Naive thymus-derived CD4-positive, alpha-beta T cell (primary cell): Measurements from ENCODE around the gene IL26. TPM values are rescaled to one million over a fixed set of nuclear protein-coding genes. Genes with fewer than 3 reads are reported as not detected.
"Not testable (repeated sequence)": the region's sequence is repeated elsewhere in the genome, so short reads cannot be mapped to it uniquely, and the experiment has no call there.

Experiments
- ATAC-seq: fragments of 150-1000 bp; cut with Tn5 transposase; 2 replicates; pipeline ENCODE4 v1.10.0; 2021; ENCODE audit warnings: mild to moderate bottlenecking, moderate library complexity
- CTCF ChIA-PET: fragments of 350-600 bp; sonication (Branson Sonifier 250); formaldehyde crosslinking; loops from one replicate; lab custom pipeline; 2021; ENCODE audit warnings: antibody characterized with exemption; lab: Charles Lee
- POLR2A ChIA-PET: fragments of 350-600 bp; sonication (Branson Sonifier 250); formaldehyde crosslinking; loops from one replicate; lab custom pipeline; 2021; ENCODE audit warnings: antibody characterized with exemption, inconsistent platforms; lab: Charles Lee
- DNase-seq, 9 donors: peaks; one replicate each; pipeline versions ENCODE4 v3.0.0 to v3.0.0-alpha.2; 2020 to 2022; ENCODE audit warnings: mixed read lengths in 1 of 9
- H3K27ac ChIP-seq: one replicate; pipeline ENCODE4 v1.7.0; 2013; ENCODE audit warnings: mild to moderate bottlenecking, low read depth, low read length, moderate library complexity
- H3K27me3 ChIP-seq, 2 donors: one replicate each; pipeline ENCODE4 v1.7.0; 2013; ENCODE audit warnings: low read length in 2 of 2, mild to moderate bottlenecking in 2 of 2, moderate library complexity in 2 of 2; ENCODE audit not compliant: control insufficient read depth in 2 of 2, insufficient read depth in 2 of 2
- H3K36me3 ChIP-seq, 3 experiments: 1 replicate in 2 of 3; 2 replicates in 1 of 3; pipeline ENCODE4 v1.7.0; 2013; ENCODE audit warnings: low read length in 3 of 3, mild to moderate bottlenecking in 3 of 3, moderate library complexity in 1 of 3; ENCODE audit not compliant: insufficient read depth in 3 of 3, control insufficient read depth in 2 of 3
- H3K4me1 ChIP-seq, 2 donors: one replicate each; pipeline ENCODE4 v1.7.0; 2013; ENCODE audit warnings: low read length in 2 of 2, mild to moderate bottlenecking in 2 of 2, moderate library complexity in 1 of 2; ENCODE audit not compliant: control insufficient read depth in 2 of 2, insufficient read depth in 2 of 2
- H3K4me3 ChIP-seq: 2 replicates; pipeline ENCODE4 v1.7.0; 2013; ENCODE audit warnings: mild to moderate bottlenecking, low read length
- H3K9me3 ChIP-seq, 3 experiments: 1 replicate in 2 of 3; 2 replicates in 1 of 3; pipeline ENCODE4 v1.7.0; 2013; ENCODE audit warnings: low read length in 3 of 3; ENCODE audit not compliant: control insufficient read depth in 2 of 3
- H3K27ac Mint-ChIP-seq, 9 donors: one replicate each; pipeline ENCODE4 v1.8.0; 2020 to 2022; ENCODE audit warnings: mixed read lengths in 9 of 9, mild to moderate bottlenecking in 8 of 9, moderate library complexity in 5 of 9, inconsistent platforms in 2 of 9
- H3K27me3 Mint-ChIP-seq, 5 donors: one replicate each; pipeline ENCODE4 v1.8.0; 2021 to 2022; ENCODE audit warnings: mixed read lengths in 5 of 5, mild to moderate bottlenecking in 1 of 5
- H3K36me3 Mint-ChIP-seq, 5 donors: one replicate each; pipeline ENCODE4 v1.8.0; 2020 to 2022; ENCODE audit warnings: mixed read lengths in 5 of 5, mild to moderate bottlenecking in 3 of 5, inconsistent platforms in 1 of 5
- H3K4me1 Mint-ChIP-seq, 7 donors: one replicate each; pipeline ENCODE4 v1.8.0; 2020 to 2022; ENCODE audit warnings: mixed read lengths in 7 of 7, mild to moderate bottlenecking in 3 of 7, inconsistent platforms in 1 of 7
- H3K4me3 Mint-ChIP-seq, 10 donors: one replicate each; pipeline ENCODE4 v1.8.0; 2020 to 2022; ENCODE audit warnings: mild to moderate bottlenecking in 10 of 10, mixed read lengths in 10 of 10, moderate library complexity in 6 of 10, inconsistent platforms in 2 of 10
- H3K9me3 Mint-ChIP-seq, 11 donors: one replicate each; pipeline ENCODE4 v1.8.0; 2020 to 2022; ENCODE audit warnings: mixed read lengths in 11 of 11, mild to moderate bottlenecking in 4 of 11, inconsistent platforms in 1 of 11, moderate library complexity in 1 of 11
- intact Hi-C, 2 donors: fragments of 100-400 bp; cut with micrococcal nuclease; formaldehyde crosslinking; loops; one replicate each; pipeline ENCODE4 v1.15.1; 2023
- polyA plus RNA-seq, 2 donors: library from polyadenylated mRNA; unstranded; fragments of 300-500 nt; fragmentation: Illumina TruSeq; gene quantifications; one replicate each; pipeline ENCODE4 v1.2.3, GENCODE V29; 2021
- total RNA-seq, 6 experiments: library from RNA in 5 of 6; stranded (reverse) in 5 of 6; gene quantifications; 1 replicate in 5 of 6; 2 replicates in 1 of 6; pipeline ENCODE4 v1.2.3 and lab custom pipeline; 2021 to 2026

IL26 gene
- total and polyA plus RNA-seq, 7 experiments from 2014 or later, result 4.5 TPM; not detected in 6

DNA sequence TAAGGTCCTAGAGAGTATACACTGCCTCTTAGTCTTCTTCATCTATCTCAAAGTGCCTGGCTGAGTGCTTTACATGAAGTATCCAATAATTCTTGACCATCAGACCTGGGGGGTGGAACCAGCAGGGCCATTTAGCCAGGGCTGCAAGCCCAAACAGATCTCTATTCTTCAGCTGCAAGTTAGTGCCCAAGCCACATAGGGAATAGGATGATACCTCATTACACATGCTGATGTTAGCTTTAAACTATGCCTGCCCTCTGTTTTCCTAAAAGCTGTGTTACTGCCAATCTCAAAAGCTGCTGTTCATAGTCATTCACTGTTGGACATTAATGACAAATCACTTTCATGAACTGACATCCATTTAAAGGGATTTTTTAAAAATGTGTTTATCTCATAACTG lies 49.4 kb downstream of the IL26 start:
- H3K27me3 ChIP-seq, result no peaks in the 10 kb centered on the region
- peak overlapping the region; percentile 69 to 86 (median 84) for H3K4me3 Mint-ChIP-seq
- DNase-seq (no peak), ATAC-seq (no peak)
- ChIA-PET POLR2A (interaction anchor here (0.6 to 2.0 kb wide), 13 partner anchors 11 to 1153 kb away, joined by 3 to 12 read pairs (median 3); partner anchors contain the start of genes CAND1 and MDM2), CTCF (interaction anchor here (1.0 to 1.7 kb wide), 3 partner anchors 18 to 136 kb away, joined by 3 to 6 read pairs (median 3); no protein-coding TSS in a partner anchor)
- intact Hi-C loops, result loop anchor here (1.0 to 10.0 kb wide), 7 partner anchors 59 to 1061 kb away; partner anchors contain the start of genes MDM2 (in 2 of the 2), CPSF6 (in 1 of the 2), DYRK2 (in 1 of the 2) and MDM1 (in 1 of the 2)
- peaks cover 26 to 71% of the 10 kb centered on the region in 2 donors for H3K4me1 ChIP-seq
- H3K27ac ChIP-seq, result peak overlapping the region; percentile 78
- peak overlapping the region; percentile 40 for H3K4me3 ChIP-seq
- no peaks in the 10 kb centered on the region for H3K27me3 Mint-ChIP-seq
- peaks cover 0 to 6% (median 0%) of the 10 kb centered on the region in 11 donors for H3K9me3 Mint-ChIP-seq
- H3K4me1 Mint-ChIP-seq, result peaks cover 35 to 89% (median 74%) of the 10 kb centered on the region in 7 donors
- H3K36me3 ChIP-seq, result no peaks in the 10 kb centered on the region
- peak overlapping the region; percentile 87 to 97 (median 93) for H3K27ac Mint-ChIP-seq
- H3K36me3 Mint-ChIP-seq, result peaks cover 0 to 12% (median 0%) of the 10 kb centered on the region in 5 donors
- no peaks in the 10 kb centered on the region for H3K9me3 ChIP-seq

- H3K4me3 Mint-ChIP-seq, result peak overlapping the region; percentile 69 to 86 (median 84)
- H3K4me1 Mint-ChIP-seq, result peaks cover 30 to 82% (median 67%) of the 10 kb centered on the region in 7 donors
- peak overlapping the region; percentile 40 for H3K4me3 ChIP-seq
- H3K36me3 Mint-ChIP-seq, result peaks cover 0 to 12% (median 0%) of the 10 kb centered on the region in 5 donors
- H3K9me3 ChIP-seq, result no peaks in the 10 kb centered on the region
- H3K27ac Mint-ChIP-seq, result peak overlapping the region; percentile 87 to 97 (median 93)
- ATAC-seq (peak; percentile 93), DNase-seq (peak; percentile 35 to 90 (median 86))
- ChIA-PET POLR2A (interaction anchor here (0.6 to 2.0 kb wide), 10 partner anchors 9 to 632 kb away, joined by 3 to 12 read pairs (median 3); partner anchors contain the start of gene MDM2), CTCF (interaction anchor here (1.0 to 1.5 kb wide), 2 partner anchors 61 to 135 kb away, joined by 3 read pairs; no protein-coding TSS in a partner anchor)
- H3K4me1 ChIP-seq, result peaks cover 20 to 65% of the 10 kb centered on the region in 2 donors
- H3K27ac ChIP-seq, result peak overlapping the region; percentile 78
- H3K27me3 ChIP-seq, result no peaks in the 10 kb centered on the region
- peaks cover 0 to 4% (median 0%) of the 10 kb centered on the region in 11 donors for H3K9me3 Mint-ChIP-seq
- intact Hi-C loops, result loop anchor here (1.0 to 10.0 kb wide), 12 partner anchors 13 to 1062 kb away; partner anchors contain the start of genes MDM2 (in 2 of the 2), CAND1 (in 1 of the 2), CPSF6 (in 1 of the 2) and DYRK2 (in 1 of the 2)
- H3K36me3 ChIP-seq, result no peaks in the 10 kb centered on the region
- no peaks in the 10 kb centered on the region for H3K27me3 Mint-ChIP-seq
Observed at GRCh38 chr12:68175557-68176061, 50.0 kb downstream of the IL26 start.

GRCh38 chr12:68174761-68175160 lies 50.8 kb downstream of the IL26 start:
- POLR2A ChIA-PET, result interaction anchor here (1.2 to 1.5 kb wide), 2 partner anchors 633 to 1157 kb away, joined by 3 to 5 read pairs; partner anchors contain the start of gene MDM2
- not testable (repeated sequence) for DNase-seq

GRCh38 chr12:68173792-68174191 lies 51.8 kb downstream of the IL26 start:
- intact Hi-C loops, result loop anchor here (2.0 to 10.0 kb wide), 4 partner anchors 15 to 529 kb away; partner anchors contain the start of gene DYRK2 (in 1 of the 2)
- H3K4me3 ChIP-seq, result no peak overlapping the region
- H3K9me3 Mint-ChIP-seq, result peaks cover 0 to 4% (median 0%) of the 10 kb centered on the region in 11 donors
- CTCF ChIA-PET, result interaction anchor here (0.7 to 1.3 kb wide), 5 partner anchors 15 to 825 kb away, joined by 3 to 6 read pairs (median 4); no protein-coding TSS in a partner anchor
- no peaks in the 10 kb centered on the region for H3K27me3 ChIP-seq
- H3K4me3 Mint-ChIP-seq, result peak overlapping the region in 5 of 10 donors; percentile 35 to 86 (median 69)
- peak overlapping the region in 8 of 9 donors; percentile 41 to 97 (median 94) for H3K27ac Mint-ChIP-seq
- peaks cover 23 to 67% (median 54%) of the 10 kb centered on the region in 7 donors for H3K4me1 Mint-ChIP-seq
- peaks cover 0 to 9% (median 0%) of the 10 kb centered on the region in 5 donors for H3K36me3 Mint-ChIP-seq
- H3K27me3 Mint-ChIP-seq, result no peaks in the 10 kb centered on the region
- H3K36me3 ChIP-seq, result no peaks in the 10 kb centered on the region
- POLR2A ChIA-PET, result interaction anchor here (0.6 to 1.2 kb wide), 4 partner anchors 15 to 1158 kb away, joined by 3 to 7 read pairs (median 4); no protein-coding TSS in a partner anchor
- ATAC-seq, result no peak
- no peaks in the 10 kb centered on the region for H3K9me3 ChIP-seq
- H3K4me1 ChIP-seq, result peaks cover 18 to 53% of the 10 kb centered on the region in 2 donors
- no peak for DNase-seq
- H3K27ac ChIP-seq, result no peak overlapping the region

More at GRCh38 chr12:68174761-68175160, 50.8 kb downstream of the IL26 start:
- H3K36me3 ChIP-seq, H3K27me3 Mint-ChIP-seq, H3K27me3 ChIP-seq, ATAC-seq, H3K9me3 Mint-ChIP-seq, H3K9me3 ChIP-seq: not testable (repeated sequence)
- Mint-ChIP-seq H3K4me3 (peak overlapping the region; percentile 47 to 86 (median 84)), H3K36me3 (peaks cover 0 to 12% (median 0%) of the 10 kb centered on the region in 5 donors), H3K4me1 (peaks cover 29 to 75% (median 61%) of the 10 kb centered on the region in 7 donors), H3K27ac (peak overlapping the region; percentile 87 to 97 (median 93))
- peak overlapping the region; percentile 78 for H3K27ac ChIP-seq
- intact Hi-C loops, result loop anchor here (1.0 to 10.0 kb wide), 10 partner anchors 14 to 1063 kb away; partner anchors contain the start of genes MDM2 (in 2 of the 2), CAND1 (in 1 of the 2), CPSF6 (in 1 of the 2) and DYRK2 (in 1 of the 2)
- CTCF ChIA-PET, result interaction anchor here (0.6 kb wide), 2 partner anchors 23 to 53 kb away, joined by 4 read pairs; no protein-coding TSS in a partner anchor
- H3K4me3 ChIP-seq, result peak overlapping the region; percentile 40
- peaks cover 18 to 62% of the 10 kb centered on the region in 2 donors for H3K4me1 ChIP-seq

DNA sequence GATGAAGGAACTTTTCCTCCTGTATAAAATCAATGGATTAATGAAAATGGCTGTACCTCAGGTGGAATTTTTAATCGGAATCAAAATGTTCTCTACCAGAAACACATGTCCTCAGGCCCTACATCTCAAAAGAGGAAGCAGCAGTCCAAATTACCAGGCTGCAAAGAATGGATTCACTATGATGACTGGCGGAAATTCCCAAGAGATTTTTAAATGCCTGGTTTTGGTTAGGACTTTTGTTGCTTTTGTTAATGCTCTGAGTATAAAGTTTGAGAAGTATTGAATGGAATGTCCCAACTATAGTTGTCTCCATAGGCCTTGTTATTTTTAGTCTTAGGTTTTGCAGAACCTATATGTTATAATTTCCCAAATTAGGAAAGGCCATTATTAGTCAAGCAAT lies 54.9 kb downstream of the IL26 start:
- ChIA-PET POLR2A (interaction anchor here (0.9 kb wide), 1 partner anchor 10 kb away, joined by 4 read pairs; no protein-coding TSS in a partner anchor), CTCF (no interaction called here)
- no peak for DNase-seq
- H3K9me3 ChIP-seq, result no peaks in the 10 kb centered on the region
- H3K4me3 ChIP-seq, result no peak overlapping the region
- Mint-ChIP-seq H3K36me3 (peaks cover 0 to 12% (median 0%) of the 10 kb centered on the region in 5 donors), H3K4me3 (no peak overlapping the region), H3K4me1 (peaks cover 8 to 36% (median 23%) of the 10 kb centered on the region in 7 donors), H3K27me3 (no peaks in the 10 kb centered on the region), H3K27ac (peak overlapping the region in 1 of 9 donors; percentile 16), H3K9me3 (peaks cover 0 to 4% (median 0%) of the 10 kb centered on the region in 11 donors)
- H3K27ac ChIP-seq, result no peak overlapping the region
- no peak for ATAC-seq
- no peaks in the 10 kb centered on the region for H3K27me3 ChIP-seq
- intact Hi-C loops, result loop anchor here in 1 of 2 donors (10.0 kb wide), 1 partner anchor 526 kb away; the partner anchor contains the start of gene DYRK2
- peaks cover 0 to 24% of the 10 kb centered on the region in 2 donors for H3K4me1 ChIP-seq
- no peaks in the 10 kb centered on the region for H3K36me3 ChIP-seq
